Tibial artery (tissue), 4 donors: ENCODE measurements around the gene NBEA.

Experiments
- DNase-seq, 2 donors: peaks; one replicate each; pipeline ENCODE4 v3.0.0-alpha.2; 2019
- H3K27ac ChIP-seq, 2 donors: fragments of 200-600 bp; sonication (generic) in 1 of 2; 1 replicate in 1 of 2; 2 replicates in 1 of 2; pipeline ENCODE4 v1.5.1; 2018 to 2019; ENCODE audit warnings: mild to moderate bottlenecking in 1 of 2
- H3K27me3 ChIP-seq, 2 donors: fragments of 200-600 bp; sonication (generic) in 1 of 2; one replicate each; pipeline versions ENCODE4 v1.5.1 to v1.6.0; 2016 to 2019
- H3K36me3 ChIP-seq, 3 donors: fragments of 200-600 bp; sonication (generic) in 2 of 3; one replicate each; pipeline ENCODE4 v1.5.1; 2016 to 2019; ENCODE audit warnings: mild to moderate bottlenecking in 2 of 3
- H3K4me1 ChIP-seq, 4 donors: fragments of 200-600 bp; sonication (generic) in 2 of 4; 1 replicate in 3 of 4; 2 replicates in 1 of 4; pipeline ENCODE4 v1.5.1; 2016 to 2019
- H3K4me3 ChIP-seq, 2 donors: fragments of 200-600 bp; sonication (generic) in 1 of 2; 1 replicate in 1 of 2; 2 replicates in 1 of 2; pipeline ENCODE4 v1.5.1; 2018 to 2019; ENCODE audit warnings: mild to moderate bottlenecking in 2 of 2
- H3K9me3 ChIP-seq, 3 donors: fragments of 200-600 bp; sonication (generic) in 1 of 3; one replicate each; pipeline ENCODE4 v1.5.1; 2016 to 2019
- CTCF ChIP-seq, 2 experiments: fragments of 200-600 bp in 1 of 2; fragments of 450-650 bp in 1 of 2; IDR thresholded peaks; one replicate each; pipeline ENCODE4 v1.5.1; 2017 to 2019; ENCODE audit warnings: antibody characterized with exemption in 2 of 2, mild to moderate bottlenecking in 1 of 2, moderate library complexity in 1 of 2
- intact Hi-C: fragments of 100-400 bp; cut with DNase I; formaldehyde crosslinking; loops from one replicate; pipeline ENCODE4 v1.15.0; 2023; ENCODE audit warnings: low total_unique reads

The NBEA gene

DNA sequence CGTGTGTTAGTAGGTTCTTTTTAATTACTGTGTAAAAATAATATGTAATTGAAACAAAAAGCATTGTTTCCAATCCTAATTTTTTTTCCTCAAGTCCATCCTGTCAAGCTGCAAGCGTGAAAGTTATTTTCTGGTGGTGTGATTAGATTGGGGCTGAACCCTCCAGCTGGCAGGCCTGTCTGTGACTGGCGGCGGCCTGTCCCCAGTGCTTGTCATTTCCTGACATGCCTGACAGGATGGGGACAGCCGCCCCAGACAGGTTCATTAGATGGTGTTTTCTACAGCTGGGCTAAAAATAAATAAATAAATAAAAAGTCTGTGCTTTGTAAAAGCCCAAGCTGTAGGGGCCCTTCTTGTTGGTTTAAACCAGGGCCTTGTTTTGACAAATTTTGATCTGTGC is 588.1 kb downstream of the NBEA start:
- Histone ChIP-seq H3K9me3 (no peaks in the 10 kb centered on the region), H3K27ac (no peak overlapping the region), H3K36me3 (no peaks in the 10 kb centered on the region), H3K4me3 (no peak overlapping the region), H3K27me3 (no peaks in the 10 kb centered on the region), H3K4me1 (no peaks in the 10 kb centered on the region)
- no peak for TF ChIP-seq CTCF (IDR thresholded peaks at IDR 0.05)
- intact Hi-C loops: no loop called here
- DNase-seq: no peak

GRCh38 chr13:35530581-35530980 is 588.5 kb downstream of the NBEA start:
- no peak for TF ChIP-seq CTCF (IDR thresholded peaks at IDR 0.05)
- intact Hi-C loops: no loop called here
- no peaks in the 10 kb centered on the region for H3K27me3 ChIP-seq
- H3K9me3 ChIP-seq: no peaks in the 10 kb centered on the region
- no peaks in the 10 kb centered on the region for H3K4me1 ChIP-seq
- H3K4me3 ChIP-seq: no peak overlapping the region
- no peaks in the 10 kb centered on the region for H3K36me3 ChIP-seq
- H3K27ac ChIP-seq: no peak overlapping the region
- DNase-seq: no peak

- TF ChIP-seq CTCF (IDR thresholded peaks at IDR 0.05): no peak
- H3K36me3 ChIP-seq: no peaks in the 10 kb centered on the region
Measured at GRCh38 chr13:35531526-35531925, 589.5 kb downstream of the NBEA start.

DNA sequence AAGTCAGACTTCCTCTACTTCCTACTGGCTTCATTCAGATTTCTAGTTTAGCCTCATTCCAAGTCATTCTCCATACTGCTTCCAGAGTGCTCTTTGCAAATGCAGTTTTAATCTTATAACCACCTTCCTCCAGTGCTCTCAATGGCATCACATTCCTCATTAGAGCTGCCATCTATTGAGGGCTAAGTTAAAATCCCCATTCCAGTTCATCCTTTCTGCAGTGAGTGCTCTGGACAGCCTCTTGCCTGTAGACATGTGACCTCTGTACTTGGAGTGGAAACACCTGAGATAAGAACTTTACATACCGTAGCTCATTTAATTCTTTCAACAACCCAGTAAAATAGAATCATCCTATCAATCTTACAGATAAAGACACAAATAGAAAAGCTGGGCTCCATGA is 592.3 kb downstream of the NBEA start:
- Histone ChIP-seq H3K27ac (no peak overlapping the region), H3K9me3 (no peaks in the 10 kb centered on the region), H3K36me3 (no peaks in the 10 kb centered on the region), H3K27me3 (no peaks in the 10 kb centered on the region), H3K4me1 (no peaks in the 10 kb centered on the region), H3K4me3 (no peak overlapping the region)
- DNase-seq: no peak
- intact Hi-C loops: no loop called here
- TF ChIP-seq CTCF (IDR thresholded peaks at IDR 0.05): no peak

More at GRCh38 chr13:35531526-35531925, 589.5 kb downstream of the NBEA start:
- intact Hi-C loops: no loop called here
- H3K27me3 ChIP-seq: no peaks in the 10 kb centered on the region
- no peak overlapping the region for H3K27ac ChIP-seq
- no peak overlapping the region for H3K4me3 ChIP-seq
- no peaks in the 10 kb centered on the region for H3K9me3 ChIP-seq
- H3K4me1 ChIP-seq: no peaks in the 10 kb centered on the region
- DNase-seq: no peak

DNA sequence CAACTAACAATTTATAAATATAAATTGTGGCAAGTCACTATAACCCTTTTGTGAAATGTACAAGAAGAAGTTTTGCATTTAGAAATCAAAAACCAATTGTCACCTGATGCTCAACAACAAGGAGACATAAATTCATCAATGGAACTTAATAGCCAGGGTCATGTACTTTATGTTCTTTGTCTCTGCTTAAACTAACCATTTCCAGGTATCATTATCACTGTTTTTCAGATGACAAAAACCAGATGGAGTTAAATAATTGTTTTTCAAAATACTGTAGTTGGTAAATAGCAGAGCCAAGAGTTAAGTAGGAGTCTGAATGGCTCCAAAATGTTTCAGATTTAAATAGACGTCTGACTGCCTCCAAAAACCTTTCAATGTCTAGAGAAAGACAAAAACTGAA is 606.7 kb downstream of the NBEA start:
- Histone ChIP-seq H3K27ac (no peak overlapping the region), H3K4me3 (no peak overlapping the region), H3K9me3 (no peaks in the 10 kb centered on the region), H3K27me3 (no peaks in the 10 kb centered on the region), H3K4me1 (no peaks in the 10 kb centered on the region), H3K36me3 (no peaks in the 10 kb centered on the region)
- intact Hi-C loops: no loop called here
- TF ChIP-seq CTCF (IDR thresholded peaks at IDR 0.05): no peak
- no peak for DNase-seq

- no peaks in the 10 kb centered on the region for H3K27me3 ChIP-seq
- DNase-seq: no peak
- TF ChIP-seq CTCF (IDR thresholded peaks at IDR 0.05): no peak
Measured at GRCh38 chr13:35549481-35549880, 607.4 kb downstream of the NBEA start.

More at GRCh38 chr13:35549481-35549880, 607.4 kb downstream of the NBEA start:
- no peaks in the 10 kb centered on the region for H3K9me3 ChIP-seq
- H3K4me3 ChIP-seq: no peak overlapping the region
- H3K4me1 ChIP-seq: no peaks in the 10 kb centered on the region
- intact Hi-C loops: no loop called here
- no peak overlapping the region for H3K27ac ChIP-seq
- no peaks in the 10 kb centered on the region for H3K36me3 ChIP-seq
